ES-I3 (cell line): ENCODE results near the gene SEMA3E.
A peak's percentile ranks its signal among the peaks of the same experiment; 100 is the strongest.

ENCODE experiments used
- H3K36me3 ChIP-seq: 2 replicates; pipeline ENCODE4 v1.6.1; 2013; ENCODE audit warnings: mild to moderate bottlenecking, low read length, control low read depth, moderate library complexity; ENCODE audit not compliant: insufficient read depth
- H3K4me1 ChIP-seq: 2 replicates; pipeline ENCODE4 v1.6.1; 2013; ENCODE audit warnings: mild to moderate bottlenecking, control low read depth, low read length; ENCODE audit not compliant: insufficient read depth
- H3K9ac ChIP-seq: 2 replicates; pipeline ENCODE4 v1.6.1; 2013; ENCODE audit warnings: low read depth, mild to moderate bottlenecking, low read length, moderate library complexity
- H3K9me3 ChIP-seq: 2 replicates; pipeline ENCODE4 v1.6.1; 2013; ENCODE audit warnings: mild to moderate bottlenecking, low read length, moderate library complexity; ENCODE audit not compliant: control insufficient read depth, insufficient read depth

The SEMA3E gene

DNA sequence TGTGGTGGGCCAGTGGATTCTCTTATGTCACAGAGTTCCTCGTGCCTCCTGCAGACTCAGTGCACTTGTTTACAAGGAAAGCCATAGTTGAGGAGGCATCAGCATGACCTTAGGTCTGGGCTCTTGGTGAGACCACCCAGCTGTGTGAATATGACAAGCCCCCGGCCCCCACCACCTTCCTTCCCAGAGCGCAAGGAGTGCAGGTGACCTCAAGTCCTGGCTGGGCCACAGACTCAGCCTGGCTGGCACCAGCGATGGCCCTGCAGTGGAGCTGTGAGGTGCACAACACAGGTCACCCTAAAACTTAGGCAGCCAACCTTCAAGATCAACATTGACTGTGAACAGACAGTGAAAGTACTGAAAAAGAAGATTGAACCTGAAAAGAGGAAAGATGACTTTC is 14.2 kb upstream of the SEMA3E start:
- no peaks in the 10 kb centered on the region for H3K4me1 ChIP-seq

DNA sequence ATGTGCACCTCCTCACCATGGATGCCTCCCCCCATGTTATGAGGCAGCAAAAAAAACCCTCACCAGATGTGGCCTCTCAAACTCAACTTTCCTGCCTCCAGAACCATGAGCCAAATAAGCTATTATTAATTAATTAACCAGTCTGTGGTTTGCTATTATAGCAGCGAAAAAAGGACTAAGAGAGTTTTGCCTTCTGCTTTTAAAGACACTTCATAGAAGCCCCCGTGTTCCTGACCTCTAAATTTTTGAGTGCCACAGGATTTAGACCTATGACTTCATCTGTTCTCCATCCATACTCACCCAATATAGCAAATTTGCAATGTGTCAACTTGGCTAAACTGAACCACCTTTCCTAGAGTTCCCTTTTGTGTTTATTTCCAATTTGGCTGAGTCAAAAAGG is 9.2 kb upstream of the SEMA3E start:
- H3K9me3 ChIP-seq = no peaks in the 10 kb centered on the region
- no peaks in the 10 kb centered on the region for H3K36me3 ChIP-seq
- H3K9ac ChIP-seq = no peak overlapping the region
- H3K4me1 ChIP-seq = no peaks in the 10 kb centered on the region

More for the DNA sequence above, 14.2 kb upstream of the SEMA3E start:
- Histone ChIP-seq H3K9ac (no peak overlapping the region), H3K9me3 (no peaks in the 10 kb centered on the region), H3K36me3 (no peaks in the 10 kb centered on the region)

GRCh38 chr7:83655951-83656556 is 7.1 kb upstream of the SEMA3E start:
- Histone ChIP-seq H3K9ac (no peak overlapping the region), H3K9me3 (no peaks in the 10 kb centered on the region), H3K4me1 (no peaks in the 10 kb centered on the region), H3K36me3 (no peaks in the 10 kb centered on the region)

DNA sequence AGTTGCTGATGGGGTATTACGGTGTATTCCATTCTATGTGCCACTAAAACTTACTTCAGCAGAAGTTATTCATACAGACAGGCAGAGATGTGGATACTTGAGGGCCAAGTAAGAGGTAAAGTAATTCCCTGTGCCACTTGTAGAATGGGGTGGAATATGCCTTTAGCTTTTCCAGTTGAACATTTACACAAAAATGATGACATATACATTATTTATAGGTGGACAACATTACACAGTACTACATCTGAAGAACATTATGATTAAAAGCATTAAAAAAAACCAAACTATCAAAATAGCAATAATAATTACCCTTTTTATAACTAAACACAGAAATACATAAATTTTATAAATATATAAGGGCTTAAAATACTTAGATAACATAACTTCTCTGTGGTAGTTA is 3.5 kb upstream of the SEMA3E start:
- Histone ChIP-seq H3K9ac (no peak overlapping the region), H3K9me3 (no peaks in the 10 kb centered on the region), H3K36me3 (no peaks in the 10 kb centered on the region), H3K4me1 (no peaks in the 10 kb centered on the region)

DNA sequence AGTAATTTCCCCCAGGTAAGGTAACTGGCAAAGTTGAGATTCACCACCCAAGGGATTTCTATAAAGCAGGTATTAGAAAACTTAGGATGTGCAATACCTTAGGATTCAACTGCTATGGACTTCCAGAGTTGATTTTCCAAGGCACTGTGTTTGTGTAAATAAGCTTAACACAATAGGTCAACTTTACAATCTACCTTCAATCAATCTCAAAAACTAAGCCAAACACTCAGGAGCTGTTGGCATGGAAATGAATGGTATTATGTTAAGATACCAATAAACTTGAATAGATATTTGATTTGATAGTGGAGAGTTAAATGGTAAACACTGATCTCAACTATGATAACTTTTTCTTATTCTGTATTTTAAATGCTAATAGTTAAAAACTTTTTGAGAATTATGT is 762 bp upstream of the SEMA3E start:
- no peak overlapping the region for H3K9ac ChIP-seq
- no peaks in the 10 kb centered on the region for H3K9me3 ChIP-seq
- peaks cover 4% of the 10 kb centered on the region; the same call in 1 of the 2 replicates for H3K4me1 ChIP-seq

DNA sequence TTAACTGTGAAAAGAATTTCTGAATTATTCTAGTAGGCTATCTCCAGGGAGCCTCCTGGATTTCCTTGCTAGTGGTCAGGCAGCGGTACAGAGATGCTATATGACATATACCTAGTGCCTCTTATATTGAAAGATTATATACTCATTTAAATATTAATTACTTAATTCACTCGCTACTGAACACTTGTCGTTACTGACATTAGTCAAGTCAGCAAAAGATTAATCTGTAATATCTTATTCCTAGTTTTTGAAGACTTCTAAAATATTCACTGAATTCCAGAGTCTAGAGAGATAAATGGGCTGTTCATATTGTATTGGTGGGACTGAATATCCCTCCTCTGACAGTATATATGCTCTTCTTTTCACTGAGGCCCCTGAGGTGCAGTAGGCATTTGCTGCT is 2.9 kb downstream of the SEMA3E start:
- Histone ChIP-seq H3K9ac (no peak overlapping the region), H3K4me1 (peaks cover 12% of the 10 kb centered on the region), H3K36me3 (no peaks in the 10 kb centered on the region), H3K9me3 (no peaks in the 10 kb centered on the region)

More for the DNA sequence above, 762 bp upstream of the SEMA3E start:
- H3K36me3 ChIP-seq = no peaks in the 10 kb centered on the region

DNA sequence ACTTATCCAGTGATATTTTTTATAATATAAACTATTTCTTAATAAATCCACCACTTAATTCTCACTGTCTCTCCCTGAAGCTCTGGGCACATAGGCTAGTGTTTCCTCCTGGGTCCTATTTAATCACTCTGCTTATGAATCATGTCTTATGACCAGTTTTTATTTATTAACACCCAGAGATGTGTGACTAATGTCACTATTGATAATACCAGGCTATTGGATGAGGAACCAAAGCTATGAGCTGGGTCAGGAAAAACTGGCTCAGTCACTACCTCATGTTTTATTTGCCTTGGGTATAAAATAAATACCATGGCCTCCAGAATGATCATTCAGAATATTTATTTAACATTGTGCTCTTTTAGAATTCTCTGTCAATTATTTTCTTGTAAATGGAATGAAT is 5.2 kb downstream of the SEMA3E start:
- Histone ChIP-seq H3K9ac (no peak overlapping the region), H3K4me1 (peaks cover 25% of the 10 kb centered on the region), H3K9me3 (no peaks in the 10 kb centered on the region), H3K36me3 (no peaks in the 10 kb centered on the region)

- Histone ChIP-seq H3K36me3 (no peaks in the 10 kb centered on the region), H3K9me3 (no peaks in the 10 kb centered on the region), H3K4me1 (peaks cover 25% of the 10 kb centered on the region), H3K9ac (no peak overlapping the region)
Measured at GRCh38 chr7:83643012-83643411, 5.9 kb downstream of the SEMA3E start.

DNA sequence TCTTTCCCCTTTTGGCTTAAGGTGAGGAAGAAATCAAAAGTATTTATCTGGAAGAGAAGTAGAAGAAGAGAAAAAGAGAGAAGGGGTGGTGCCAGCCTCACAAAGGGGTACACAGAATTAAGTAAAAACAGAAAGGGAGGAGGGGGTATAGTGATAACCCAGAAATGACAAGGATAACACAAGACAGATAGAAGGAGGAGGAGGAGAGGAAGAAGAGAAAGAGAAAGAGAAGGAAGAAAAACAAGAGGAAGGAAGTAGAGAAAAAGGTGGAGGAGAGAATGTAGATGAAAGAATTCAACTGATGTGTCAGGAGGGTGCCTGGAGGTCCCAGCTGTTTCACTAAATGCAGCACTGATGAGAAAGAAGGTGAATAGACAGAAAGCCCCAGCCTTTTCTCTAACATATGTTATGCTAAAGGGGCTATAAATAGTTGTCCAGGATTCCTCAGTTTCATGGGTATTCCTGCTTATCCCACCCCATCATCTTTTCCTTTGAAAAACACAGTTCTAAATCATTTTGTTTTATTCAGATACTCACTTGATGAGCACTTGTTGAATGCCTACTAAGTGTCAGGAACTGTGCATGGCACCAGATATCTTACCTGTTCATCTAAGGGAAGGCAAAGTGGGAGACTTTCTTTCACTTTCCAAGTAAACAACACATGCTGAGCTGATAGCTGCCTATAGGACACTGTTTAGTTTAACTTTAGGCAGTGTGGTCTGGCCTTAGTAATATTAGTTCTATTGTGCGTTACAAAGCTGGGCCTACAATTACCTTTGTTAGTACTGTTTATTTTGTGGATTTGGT is 8.0 kb downstream of the SEMA3E start:
- peaks cover 22% of the 10 kb centered on the region for H3K4me1 ChIP-seq
- H3K36me3 ChIP-seq = no peaks in the 10 kb centered on the region
- H3K9ac ChIP-seq = no peak overlapping the region
- H3K9me3 ChIP-seq = no peaks in the 10 kb centered on the region

GRCh38 chr7:83640240-83640639 is 8.7 kb downstream of the SEMA3E start:
- H3K4me1 ChIP-seq = peaks cover 22% of the 10 kb centered on the region
- no peaks in the 10 kb centered on the region for H3K9me3 ChIP-seq
- H3K9ac ChIP-seq = no peak overlapping the region
- H3K36me3 ChIP-seq = no peaks in the 10 kb centered on the region

- Histone ChIP-seq H3K36me3 (no peaks in the 10 kb centered on the region), H3K9me3 (no peaks in the 10 kb centered on the region), H3K9ac (no peak overlapping the region), H3K4me1 (peaks cover 8% of the 10 kb centered on the region)
Measured at GRCh38 chr7:83633516-83633915, 15.4 kb downstream of the SEMA3E start.

DNA sequence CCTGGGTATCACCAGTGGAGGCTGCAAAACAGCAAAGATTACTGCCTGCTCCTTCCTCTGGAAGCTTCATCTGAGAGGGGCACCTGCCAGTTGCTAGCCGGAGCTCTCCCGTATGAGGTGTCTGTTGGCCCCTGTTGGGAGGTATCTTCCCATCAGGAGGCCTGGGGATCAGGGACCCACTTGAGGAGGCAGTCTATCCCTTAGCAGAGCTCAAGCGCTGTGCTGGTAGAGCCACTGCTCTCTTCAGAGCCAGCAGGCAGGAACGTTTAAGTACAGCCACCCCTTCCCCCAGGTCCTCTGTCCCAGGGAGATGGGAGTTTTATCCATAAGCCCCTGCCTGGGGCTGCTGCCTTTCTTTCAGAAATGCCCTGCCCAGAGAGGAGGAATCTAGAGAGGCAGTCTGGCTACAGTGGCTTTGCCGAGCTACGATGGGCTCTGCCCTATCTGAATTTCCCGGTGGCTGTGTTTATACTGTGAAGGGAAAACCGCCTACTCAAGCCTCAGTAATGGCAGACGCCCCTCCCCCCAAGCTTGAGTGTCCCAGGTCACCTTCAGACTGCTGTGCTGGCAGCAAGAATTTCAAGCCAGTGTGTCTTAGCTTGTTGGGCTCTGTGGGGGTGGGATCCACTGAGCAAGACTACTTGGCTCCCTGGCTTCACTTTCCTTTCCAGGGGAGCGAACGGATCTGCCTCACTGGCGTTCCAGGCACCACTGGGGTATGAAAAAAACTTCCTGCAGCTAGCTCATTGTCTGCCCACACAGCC is 19.6 kb downstream of the SEMA3E start:
- Histone ChIP-seq H3K4me1 (peaks cover 8% of the 10 kb centered on the region), H3K9ac (0 out of 2 replicates have a peak overlapping the region, but pooled peaks have one; percentile 22), H3K36me3 (no peaks in the 10 kb centered on the region), H3K9me3 (no peaks in the 10 kb centered on the region)

DNA sequence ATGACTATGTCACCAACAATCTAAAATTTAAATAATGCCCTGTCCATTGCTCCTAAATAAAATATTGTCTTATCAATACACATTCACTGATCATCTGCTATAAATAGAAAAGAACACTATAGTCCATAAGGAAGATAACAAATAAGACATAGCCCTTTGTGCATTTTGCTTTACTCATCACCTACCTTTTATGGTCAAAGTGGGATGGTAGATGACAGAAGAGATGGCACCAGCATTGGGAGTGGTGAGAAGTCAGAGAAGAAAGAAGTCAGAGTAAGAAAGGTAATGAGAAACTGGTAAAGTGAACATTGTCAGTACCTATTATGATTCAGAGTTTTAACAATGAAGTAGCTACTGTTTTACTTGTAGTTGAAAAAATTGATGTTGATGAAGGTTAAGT is 31.1 kb downstream of the SEMA3E start:
- no peaks in the 10 kb centered on the region for H3K36me3 ChIP-seq
- no peak overlapping the region for H3K9ac ChIP-seq
- H3K9me3 ChIP-seq = no peaks in the 10 kb centered on the region
- H3K4me1 ChIP-seq = peaks cover 15% of the 10 kb centered on the region

GRCh38 chr7:83614112-83614511 is 34.8 kb downstream of the SEMA3E start:
- Histone ChIP-seq H3K9ac (no peak overlapping the region), H3K36me3 (no peaks in the 10 kb centered on the region), H3K4me1 (peaks cover 25% of the 10 kb centered on the region), H3K9me3 (no peaks in the 10 kb centered on the region)
